Measurements from ENCODE around the gene PSMC5. TPM values are rescaled to one million over a fixed set of nuclear protein-coding genes. Genes with fewer than 3 reads are reported as not detected.

PSMC5 gene
- total RNA-seq, 1 donor from 2014 or later = 49.6 TPM

- H3K27me3 Mint-ChIP-seq (ENCODE audit: insufficient read depth, low read depth) = peaks cover 8% of the 10 kb centered on the region
- H3K27ac Mint-ChIP-seq = no peak overlapping the region
- Histone ChIP-seq H3K79me2 (ENCODE audit: low read depth) (peaks cover 39% of the 10 kb centered on the region), H3K36me3 (peaks cover 7% of the 10 kb centered on the region), H4K20me1 (ENCODE audit: low read depth) (peaks cover 23% of the 10 kb centered on the region), H3K27me3 (no peaks in the 10 kb centered on the region), H2AFZ (replicated peaks) (no peak overlapping the region), H3F3A (ENCODE audit: low read depth) (peaks cover 2% of the 10 kb centered on the region), H3K4me3 (no peak overlapping the region), H3K9me3 (ENCODE audit: low read depth) (no peaks in the 10 kb centered on the region), H3K9ac (no peak overlapping the region), H3K4me2 (no peak overlapping the region), H3K27ac (no peak overlapping the region), H3K4me1 (peaks cover 11% of the 10 kb centered on the region)
- peaks cover 20% of the 10 kb centered on the region for H3K4me1 Mint-ChIP-seq
- DNase-seq (ENCODE audit: low spot score) = no peak
- H3K36me3 Mint-ChIP-seq = peaks cover 36% of the 10 kb centered on the region
- peak overlapping the region; percentile 42 for H3K4me3 Mint-ChIP-seq
- no peaks in the 10 kb centered on the region for H3K9me3 Mint-ChIP-seq
- TF ChIP-seq EZH2phosphoT487 (IDR thresholded peaks at IDR 0.05) (no peak), EZH2 (IDR thresholded peaks at IDR 0.05) (no peak)
- TF ChIP-seq, protein P1, sequence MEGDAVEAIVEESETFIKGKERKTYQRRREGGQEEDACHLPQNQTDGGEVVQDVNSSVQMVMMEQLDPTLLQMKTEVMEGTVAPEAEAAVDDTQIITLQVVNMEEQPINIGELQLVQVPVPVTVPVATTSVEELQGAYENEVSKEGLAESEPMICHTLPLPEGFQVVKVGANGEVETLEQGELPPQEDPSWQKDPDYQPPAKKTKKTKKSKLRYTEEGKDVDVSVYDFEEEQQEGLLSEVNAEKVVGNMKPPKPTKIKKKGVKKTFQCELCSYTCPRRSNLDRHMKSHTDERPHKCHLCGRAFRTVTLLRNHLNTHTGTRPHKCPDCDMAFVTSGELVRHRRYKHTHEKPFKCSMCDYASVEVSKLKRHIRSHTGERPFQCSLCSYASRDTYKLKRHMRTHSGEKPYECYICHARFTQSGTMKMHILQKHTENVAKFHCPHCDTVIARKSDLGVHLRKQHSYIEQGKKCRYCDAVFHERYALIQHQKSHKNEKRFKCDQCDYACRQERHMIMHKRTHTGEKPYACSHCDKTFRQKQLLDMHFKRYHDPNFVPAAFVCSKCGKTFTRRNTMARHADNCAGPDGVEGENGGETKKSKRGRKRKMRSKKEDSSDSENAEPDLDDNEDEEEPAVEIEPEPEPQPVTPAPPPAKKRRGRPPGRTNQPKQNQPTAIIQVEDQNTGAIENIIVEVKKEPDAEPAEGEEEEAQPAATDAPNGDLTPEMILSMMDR (IDR thresholded peaks at IDR 0.05) = no peak
Observed at GRCh38 chr17:63824362-63824761, 2.9 kb upstream of the PSMC5 start.

DNA sequence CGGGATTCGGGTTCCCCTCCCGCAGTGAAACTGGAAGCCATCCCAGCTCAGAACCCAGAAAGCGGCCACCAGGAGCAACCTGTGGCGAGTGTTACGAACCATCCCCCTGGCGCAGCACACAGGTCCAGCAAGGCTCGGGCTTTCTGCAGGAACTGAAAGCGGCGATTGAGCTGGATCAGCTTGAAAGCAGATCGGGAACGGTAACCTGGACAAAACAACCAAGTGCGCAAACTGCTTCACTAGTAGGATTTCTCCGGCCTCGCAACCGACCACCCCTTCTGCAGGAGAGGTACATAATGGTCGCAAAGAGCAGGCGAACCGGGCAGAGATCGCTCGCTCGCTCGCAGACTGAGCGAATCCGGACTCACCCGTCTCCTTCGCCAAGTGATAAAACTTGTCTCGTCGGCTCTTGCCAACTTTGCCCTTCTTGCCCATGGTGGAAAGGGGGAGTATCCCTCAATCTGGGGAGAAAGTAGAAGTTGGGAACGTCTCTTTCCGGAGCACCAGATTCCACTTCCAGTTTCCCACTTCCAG is 696 bp upstream of the PSMC5 start:
- no peaks in the 10 kb centered on the region for H3K9me3 Mint-ChIP-seq
- Histone ChIP-seq H3K79me2 (ENCODE audit: low read depth) (peaks cover 43% of the 10 kb centered on the region), H2AFZ (replicated peaks) (peak overlapping the region; percentile 98), H4K20me1 (ENCODE audit: low read depth) (peaks cover 6% of the 10 kb centered on the region), H3K4me1 (peaks cover 11% of the 10 kb centered on the region), H3K27me3 (no peaks in the 10 kb centered on the region), H3K36me3 (peaks cover 12% of the 10 kb centered on the region), H3F3A (ENCODE audit: low read depth) (peaks cover under 1% of the 10 kb centered on the region), H3K4me3 (peak overlapping the region; percentile 78), H3K9me3 (ENCODE audit: low read depth) (no peaks in the 10 kb centered on the region), H3K27ac (peak overlapping the region; percentile 17), H3K4me2 (peak overlapping the region; percentile 96), H3K9ac (peak overlapping the region; percentile 92)
- H3K36me3 Mint-ChIP-seq = peaks cover 38% of the 10 kb centered on the region
- H3K4me3 Mint-ChIP-seq = peak overlapping the region; percentile 99
- TF ChIP-seq, protein P1 (IDR thresholded peaks at IDR 0.05) = no peak
- TF ChIP-seq EZH2phosphoT487 (IDR thresholded peaks at IDR 0.05) = no peak
- TF ChIP-seq EZH2 (IDR thresholded peaks at IDR 0.05) = no peak
- peak; percentile 49 for DNase-seq (ENCODE audit: low spot score)
- peaks cover 22% of the 10 kb centered on the region for H3K4me1 Mint-ChIP-seq
- H3K27me3 Mint-ChIP-seq (ENCODE audit: insufficient read depth, low read depth) = peaks cover 8% of the 10 kb centered on the region
- H3K27ac Mint-ChIP-seq = peak overlapping the region; percentile 100

GRCh38 chr17:63827801-63828221 is 580 bp downstream of the PSMC5 start:
- Mint-ChIP-seq H3K36me3 (peaks cover 42% of the 10 kb centered on the region), H3K27ac (peak overlapping the region; percentile 100), H3K9me3 (no peaks in the 10 kb centered on the region), H3K4me3 (peak overlapping the region; percentile 99), H3K4me1 (peaks cover 22% of the 10 kb centered on the region), H3K27me3 (ENCODE audit: insufficient read depth, low read depth) (peaks cover 11% of the 10 kb centered on the region)
- no peaks in the 10 kb centered on the region for H3K27me3 ChIP-seq
- no peaks in the 10 kb centered on the region for H3K9me3 ChIP-seq (ENCODE audit: low read depth)
- DNase-seq (ENCODE audit: low spot score) = no peak
- TF ChIP-seq, protein P1 (IDR thresholded peaks at IDR 0.05) = no peak
- TF ChIP-seq EZH2phosphoT487 (IDR thresholded peaks at IDR 0.05) = no peak
- H3K27ac ChIP-seq = no peak overlapping the region
- no peak overlapping the region for H2AFZ ChIP-seq (replicated peaks)
- no peaks in the 10 kb centered on the region for H4K20me1 ChIP-seq (ENCODE audit: low read depth)
- peaks cover 5% of the 10 kb centered on the region for H3K36me3 ChIP-seq
- H3K4me2 ChIP-seq = peak overlapping the region; percentile 96
- H3K9ac ChIP-seq = peak overlapping the region; percentile 92
- H3K79me2 ChIP-seq (ENCODE audit: low read depth) = peaks cover 43% of the 10 kb centered on the region
- peak overlapping the region; percentile 78 for H3K4me3 ChIP-seq
- peaks cover 11% of the 10 kb centered on the region for H3F3A ChIP-seq (ENCODE audit: low read depth)
- H3K4me1 ChIP-seq = peaks cover 11% of the 10 kb centered on the region
